ENCODE data around the gene ASPG. TPM values are rescaled to one million over a fixed set of nuclear protein-coding genes. Genes with fewer than 3 reads are reported as not detected.

ASPG gene
- total RNA-seq, 1 experiment from 2014 or later = 0.22 TPM

GRCh38 chr14:104096751-104097700 lies 11.5 kb downstream of the ASPG start:
- no peak for TF ChIP-seq EZH2 (IDR thresholded peaks at IDR 0.05; ENCODE audit: low read length, unreplicated experiment)
- TF ChIP-seq, protein P1, sequence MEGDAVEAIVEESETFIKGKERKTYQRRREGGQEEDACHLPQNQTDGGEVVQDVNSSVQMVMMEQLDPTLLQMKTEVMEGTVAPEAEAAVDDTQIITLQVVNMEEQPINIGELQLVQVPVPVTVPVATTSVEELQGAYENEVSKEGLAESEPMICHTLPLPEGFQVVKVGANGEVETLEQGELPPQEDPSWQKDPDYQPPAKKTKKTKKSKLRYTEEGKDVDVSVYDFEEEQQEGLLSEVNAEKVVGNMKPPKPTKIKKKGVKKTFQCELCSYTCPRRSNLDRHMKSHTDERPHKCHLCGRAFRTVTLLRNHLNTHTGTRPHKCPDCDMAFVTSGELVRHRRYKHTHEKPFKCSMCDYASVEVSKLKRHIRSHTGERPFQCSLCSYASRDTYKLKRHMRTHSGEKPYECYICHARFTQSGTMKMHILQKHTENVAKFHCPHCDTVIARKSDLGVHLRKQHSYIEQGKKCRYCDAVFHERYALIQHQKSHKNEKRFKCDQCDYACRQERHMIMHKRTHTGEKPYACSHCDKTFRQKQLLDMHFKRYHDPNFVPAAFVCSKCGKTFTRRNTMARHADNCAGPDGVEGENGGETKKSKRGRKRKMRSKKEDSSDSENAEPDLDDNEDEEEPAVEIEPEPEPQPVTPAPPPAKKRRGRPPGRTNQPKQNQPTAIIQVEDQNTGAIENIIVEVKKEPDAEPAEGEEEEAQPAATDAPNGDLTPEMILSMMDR (conservative IDR thresholded peaks at IDR 0.05; ENCODE audit: low read depth, low read length) = 0 out of 2 replicates have a peak, but pooled peaks have one; percentile 26
- Histone ChIP-seq H3K4me3 (ENCODE audit: low read length) (no peak overlapping the region), H3K27ac (ENCODE audit: low read length) (no peak overlapping the region), H4K20me1 (ENCODE audit: low read length) (no peaks in the 10 kb centered on the region), H3F3A (ENCODE audit: low read length, unreplicated experiment) (no peaks in the 10 kb centered on the region), H3K4me2 (ENCODE audit: low read length) (no peak overlapping the region), H3K79me2 (ENCODE audit: low read length) (no peaks in the 10 kb centered on the region), H3K9me2 (replicated peaks; ENCODE audit: low read length) (no peaks in the 10 kb centered on the region), H2AFZ (ENCODE audit: low read length) (no peak overlapping the region), H3K27me3 (ENCODE audit: low read length) (no peaks in the 10 kb centered on the region), H3K9ac (ENCODE audit: low read length) (no peak overlapping the region), H3K4me1 (ENCODE audit: insufficient read depth, low read length) (peaks cover 10% of the 10 kb centered on the region), H3K36me3 (ENCODE audit: low read depth, low read length) (no peaks in the 10 kb centered on the region), H3K9me3 (ENCODE audit: low read length) (no peaks in the 10 kb centered on the region)
- intact Hi-C loops (cut with micrococcal nuclease) = no loop called here
- no TSS peak for BruUV-seq (replicated peaks)
- DNase-seq (peak; percentile 21), ATAC-seq (no peak)
- ChIA-PET CTCF (no interaction called here), POLR2A (ENCODE audit: unreplicated experiment) (no interaction called here)

- ATAC-seq = no peak
- no peaks in the 10 kb centered on the region for H3F3A ChIP-seq (ENCODE audit: low read length, unreplicated experiment)
- no peaks in the 10 kb centered on the region for H3K9me2 ChIP-seq (replicated peaks; ENCODE audit: low read length)
- H2AFZ ChIP-seq (ENCODE audit: low read length) = no peak overlapping the region
- H3K27ac ChIP-seq (ENCODE audit: low read length) = no peak overlapping the region
- H4K20me1 ChIP-seq (ENCODE audit: low read length) = no peaks in the 10 kb centered on the region
- CTCF ChIA-PET = no interaction called here
- H3K9ac ChIP-seq (ENCODE audit: low read length) = no peak overlapping the region
- no peaks in the 10 kb centered on the region for H3K9me3 ChIP-seq (ENCODE audit: low read length)
- POLR2A ChIA-PET (ENCODE audit: unreplicated experiment) = no interaction called here
- no TSS peak for BruUV-seq (replicated peaks)
- H3K27me3 ChIP-seq (ENCODE audit: low read length) = no peaks in the 10 kb centered on the region
- intact Hi-C loops (cut with micrococcal nuclease) = no loop called here
- no peak for TF ChIP-seq EZH2phosphoT487 (IDR thresholded peaks at IDR 0.05; ENCODE audit: borderline replicate concordance, low read length)
- TF ChIP-seq, protein P1 (conservative IDR thresholded peaks at IDR 0.05; ENCODE audit: low read depth, low read length) = no peak
- TF ChIP-seq EZH2 (IDR thresholded peaks at IDR 0.05; ENCODE audit: low read length, unreplicated experiment) = no peak
- peaks cover 10% of the 10 kb centered on the region for H3K4me1 ChIP-seq (ENCODE audit: insufficient read depth, low read length)
- no peaks in the 10 kb centered on the region for H3K79me2 ChIP-seq (ENCODE audit: low read length)
- no peaks in the 10 kb centered on the region for H3K36me3 ChIP-seq (ENCODE audit: low read depth, low read length)
- no peak for DNase-seq
- no peak overlapping the region for H3K4me3 ChIP-seq (ENCODE audit: low read length)
- H3K4me2 ChIP-seq (ENCODE audit: low read length) = no peak overlapping the region
Observed at GRCh38 chr14:104098272-104099095, 13.0 kb downstream of the ASPG start.

Data from PC-3 (cell line).